ENCODE results near the gene PCGF2. TPM values are rescaled to one million over a fixed set of nuclear protein-coding genes. Genes with fewer than 3 reads are reported as not detected.

The PCGF2 gene
- total and polyA plus RNA-seq, 2 of the 8 experiments (the other 6 are each of a cell fraction or from before 2014, with no cell fraction given): 42.1 to 93.3 TPM

- TF ChIP-seq TAF1 (IDR thresholded peaks at IDR 0.05; ENCODE audit: low read depth, low read length) (no peak), TAF7 (optimal IDR thresholded peaks at IDR 0.05; ENCODE audit: borderline replicate concordance, low read depth, low read length) (no peak), EZH2 (IDR thresholded peaks at IDR 0.05; ENCODE audit: low read depth, low read length, severe bottlenecking) (peak; percentile 62), POLR2A (IDR thresholded peaks at IDR 0.05; ENCODE audit: control extremely low read depth in 1 of 2, low read depth in 2 of 2, low read length in 2 of 2) (no peak), SP4 (IDR thresholded peaks at IDR 0.05; ENCODE audit: low read length) (no peak), CTCF (IDR thresholded peaks at IDR 0.05; ENCODE audit: control extremely low read depth in 1 of 3, insufficient read depth in 1 of 3, low read depth in 1 of 3, low read length in 3 of 3) (peak in 1 of 3 experiments; percentile 3; a peak in 1 of 4 replicates), CHD1 (IDR thresholded peaks at IDR 0.05; ENCODE audit: low read depth, low read length) (no peak), MAX (IDR thresholded peaks at IDR 0.05) (peak; percentile 67), RXRA (IDR thresholded peaks at IDR 0.05; ENCODE audit: insufficient read depth, low read depth, low read length) (no peak), FOSL1 (IDR thresholded peaks at IDR 0.05; ENCODE audit: insufficient read depth, low read depth, low read length) (no peak), KDM4A (IDR thresholded peaks at IDR 0.05; ENCODE audit: low read depth, low read length, severe bottlenecking) (peak; percentile 59), SIN3A (conservative IDR thresholded peaks at IDR 0.05 in 1 of 2, IDR thresholded peaks at IDR 0.05 in 1 of 2; ENCODE audit: low read depth in 1 of 2, low read length in 2 of 2) (0 out of 4 replicates have a peak, but pooled peaks of 1 of the 2 experiments have one; percentile 5), E2F6 (IDR thresholded peaks at IDR 0.05) (peak; percentile 74)
Observed at GRCh38 chr17:38702166-38702915, 45.8 kb downstream of the PCGF2 start (continued).
